ENCODE measurements around the gene ANKRD17.
A peak's percentile ranks its signal among the peaks of the same experiment; 100 is the strongest.

The ANKRD17 gene

DNA sequence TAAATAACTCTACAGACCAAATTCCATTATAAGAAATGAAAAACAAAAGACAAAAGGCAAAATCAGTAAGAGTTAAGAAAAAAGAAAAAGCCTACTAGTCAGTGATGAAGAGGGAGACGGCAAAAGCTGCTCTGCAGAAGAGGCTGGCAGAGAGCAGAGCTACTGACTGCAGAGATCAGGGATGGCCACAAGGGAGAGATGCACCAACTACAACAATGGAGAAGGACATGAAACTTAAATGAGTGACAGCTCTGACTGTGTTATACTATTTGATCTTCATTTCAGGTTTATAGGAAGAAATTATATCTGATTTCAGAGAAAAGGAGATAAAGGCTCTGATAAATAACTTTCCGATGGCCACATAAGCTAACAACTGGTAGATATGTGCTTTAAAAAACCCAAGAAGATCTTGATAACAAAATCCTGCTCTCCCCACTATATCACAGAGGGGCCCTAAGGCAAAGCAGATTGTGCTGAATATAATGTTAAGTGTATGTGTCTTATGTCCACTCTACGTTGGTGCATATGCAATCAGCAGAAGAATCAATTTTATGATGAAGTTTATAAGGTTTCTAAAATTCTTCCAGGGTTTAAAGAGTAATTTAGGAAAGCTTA lies 130.7 kb downstream of the ANKRD17 start:
- FAIRE-seq (no peak), DNase-seq (ENCODE audit: low spot score) (no peak)

DNA sequence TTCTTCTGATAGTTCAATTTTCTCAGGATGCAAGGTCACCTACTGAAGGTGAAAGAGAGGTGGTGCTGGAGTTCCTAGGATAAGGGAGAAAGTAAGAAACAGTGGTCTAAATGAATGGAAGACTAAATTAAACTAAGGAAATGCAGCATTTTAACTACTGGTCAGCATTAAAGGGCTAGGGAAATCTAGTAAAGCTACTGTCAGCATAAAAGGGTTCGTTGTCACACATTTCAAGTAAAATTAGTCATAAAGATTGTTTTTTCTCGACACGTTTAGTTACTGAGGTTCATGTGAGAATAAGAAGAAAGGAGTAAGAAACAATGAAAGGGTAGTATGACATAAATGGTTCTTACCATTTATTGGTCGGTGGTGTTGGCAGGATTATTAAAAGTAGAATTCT lies 149.1 kb downstream of the ANKRD17 start:
- DNase-seq (ENCODE audit: low spot score) (no peak), FAIRE-seq (no peak)

DNA sequence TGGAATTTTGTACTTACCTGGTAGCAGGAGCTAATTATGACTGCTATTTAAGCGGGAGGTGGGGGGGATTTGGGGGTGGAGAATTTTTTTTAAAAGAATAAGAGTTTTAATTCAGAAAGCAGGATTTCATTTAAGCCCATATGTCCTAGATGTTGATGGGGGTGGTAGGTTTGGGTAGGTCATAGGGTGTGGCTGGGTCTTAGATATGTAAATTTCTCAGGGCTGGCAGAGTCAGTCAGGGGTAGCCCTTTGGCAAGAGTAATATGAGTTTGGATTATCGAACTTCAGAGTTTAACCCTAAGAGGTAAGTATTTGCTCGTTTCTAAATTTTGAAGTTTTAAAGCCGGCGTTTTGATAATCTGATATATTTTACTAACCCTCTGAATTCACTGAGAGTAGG lies 153.9 kb downstream of the ANKRD17 start:
- DNase-seq (ENCODE audit: low spot score) (no peak), FAIRE-seq (no peak)

DNA sequence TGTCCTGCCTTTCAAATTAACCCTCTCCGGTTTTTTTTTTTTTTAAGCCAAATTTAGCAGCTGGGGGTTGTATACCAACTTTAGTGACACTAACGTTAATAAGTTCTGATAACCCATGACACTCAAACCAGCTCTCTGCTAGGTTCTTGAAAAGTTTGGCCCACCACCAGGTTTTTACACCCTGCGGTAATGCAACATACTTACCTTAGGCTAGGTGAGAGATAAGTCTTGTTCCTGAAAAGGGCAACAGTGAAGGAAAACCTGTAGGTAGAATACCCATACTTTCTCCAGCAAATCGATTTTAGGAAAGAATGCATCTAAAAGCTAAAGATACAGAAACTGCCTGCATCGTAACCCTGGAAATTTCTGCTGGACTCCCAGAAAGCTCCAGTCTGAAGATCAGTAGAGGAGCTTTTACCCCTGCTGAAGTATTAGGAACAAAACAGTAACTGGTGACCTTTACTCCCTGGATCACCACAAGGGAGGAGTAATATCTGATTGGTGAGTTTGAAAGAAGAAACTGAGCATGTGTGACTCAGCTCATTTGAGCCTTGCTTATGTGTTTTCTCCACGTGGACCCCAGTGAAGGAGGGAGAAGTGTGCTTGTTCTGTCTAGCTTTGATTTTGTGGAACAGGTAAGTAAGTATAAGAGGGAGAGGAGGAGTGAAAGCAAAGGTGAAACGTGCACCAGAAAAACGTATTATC lies 154.6 kb downstream of the ANKRD17 start:
- FAIRE-seq, result no peak
- DNase-seq (ENCODE audit: low spot score), result no peak

DNA sequence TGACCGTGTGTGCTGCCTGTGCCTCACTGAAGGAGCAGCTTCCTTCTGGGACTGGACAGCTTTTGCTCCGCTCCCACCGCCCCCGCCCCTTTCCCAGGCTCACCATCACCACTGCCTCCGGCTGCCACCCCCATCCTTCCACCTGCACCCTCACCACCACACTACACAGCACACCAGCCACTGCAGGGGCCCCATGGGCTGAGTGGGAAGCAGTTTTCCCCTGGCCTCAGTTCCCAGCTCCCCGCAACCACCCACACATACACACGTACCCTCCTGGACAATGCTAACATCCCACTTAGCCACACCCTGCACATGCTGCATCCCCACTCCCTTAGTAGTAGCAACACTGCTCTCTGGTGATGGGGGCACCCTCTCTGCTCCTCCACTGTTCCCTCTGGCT lies 159.5 kb downstream of the ANKRD17 start:
- no peak for FAIRE-seq
- no peak for DNase-seq (ENCODE audit: low spot score)

DNA sequence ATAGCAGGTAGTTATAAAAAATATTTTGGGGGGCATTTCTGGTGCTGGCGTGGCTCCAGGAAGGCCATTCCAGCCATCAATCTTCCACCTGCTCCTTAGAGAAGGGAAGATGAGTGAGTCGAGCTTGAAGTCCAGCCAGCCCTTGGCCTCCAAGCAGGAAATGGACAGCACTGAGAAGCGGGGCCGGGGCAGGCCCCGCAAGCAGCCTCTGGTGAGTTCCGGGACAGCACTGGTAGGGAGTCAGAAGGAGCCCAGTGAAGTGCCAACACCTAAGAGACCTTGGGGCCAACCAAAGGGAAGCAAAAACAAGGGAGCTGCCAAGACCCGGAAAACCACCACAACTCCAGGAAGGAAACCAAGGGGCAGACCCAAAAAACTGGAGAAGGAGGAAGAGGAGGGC lies 159.9 kb downstream of the ANKRD17 start:
- FAIRE-seq, result no peak
- no peak for DNase-seq (ENCODE audit: low spot score)

DNA sequence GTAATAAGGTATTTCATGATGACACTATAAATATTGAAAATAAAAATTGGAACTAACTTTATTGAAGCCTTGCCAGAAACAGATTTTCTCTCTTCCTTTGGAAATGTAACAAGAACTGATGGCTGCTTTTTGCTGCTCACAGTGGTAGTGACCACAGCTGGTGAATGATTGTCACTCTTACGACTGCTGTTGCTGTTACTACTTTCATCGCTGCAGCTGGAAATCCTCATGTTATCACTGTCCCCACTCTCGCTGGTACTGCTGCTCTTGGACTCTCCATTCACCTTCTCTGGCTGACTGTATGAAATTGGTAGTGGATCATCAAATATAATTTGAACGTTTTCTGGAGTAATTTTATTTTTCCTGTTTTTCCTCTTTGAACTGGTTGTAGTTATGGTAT lies 160.6 kb downstream of the ANKRD17 start:
- no peak for FAIRE-seq
- no peak for DNase-seq (ENCODE audit: low spot score)

DNA sequence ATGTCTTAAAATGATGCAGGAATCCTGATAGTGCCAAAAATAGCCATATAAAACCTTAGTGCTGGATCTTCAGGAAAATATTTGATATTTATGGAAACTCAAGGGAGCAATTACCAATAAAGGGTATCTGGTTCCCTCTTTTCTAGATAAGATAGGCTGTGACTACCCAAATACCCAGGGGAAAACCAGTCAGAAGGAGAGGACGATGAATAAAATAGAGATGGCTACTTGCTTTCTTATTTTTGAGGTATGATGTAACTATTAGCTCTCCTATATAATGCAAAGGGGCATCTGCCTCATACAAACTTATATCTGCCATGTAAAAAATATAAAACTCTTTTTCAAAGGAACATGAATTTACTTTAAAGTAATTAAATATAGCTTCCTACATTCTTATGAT lies 165.7 kb downstream of the ANKRD17 start:
- FAIRE-seq, result no peak
- no peak for DNase-seq (ENCODE audit: low spot score)

DNA sequence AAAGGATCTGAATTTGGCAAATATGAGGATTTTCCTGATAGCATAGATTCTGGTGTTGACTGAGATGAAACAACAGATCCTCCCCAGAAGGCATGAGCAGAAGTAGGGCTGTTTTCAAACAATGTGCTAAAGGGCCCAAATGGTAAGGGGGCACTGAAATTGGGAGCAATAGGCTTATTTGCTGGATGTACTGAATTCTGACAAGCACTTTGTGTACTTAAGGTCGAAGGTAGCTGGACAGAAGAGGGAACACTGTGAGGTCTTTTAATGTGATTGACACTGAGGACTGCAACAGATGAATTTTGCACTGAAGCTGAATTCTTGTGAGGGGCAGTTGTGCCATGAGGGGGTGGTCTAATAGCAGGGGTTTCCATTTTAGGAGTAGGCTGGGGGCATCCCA lies 167.9 kb downstream of the ANKRD17 start:
- DNase-seq (ENCODE audit: low spot score) (no peak), FAIRE-seq (no peak)

DNA sequence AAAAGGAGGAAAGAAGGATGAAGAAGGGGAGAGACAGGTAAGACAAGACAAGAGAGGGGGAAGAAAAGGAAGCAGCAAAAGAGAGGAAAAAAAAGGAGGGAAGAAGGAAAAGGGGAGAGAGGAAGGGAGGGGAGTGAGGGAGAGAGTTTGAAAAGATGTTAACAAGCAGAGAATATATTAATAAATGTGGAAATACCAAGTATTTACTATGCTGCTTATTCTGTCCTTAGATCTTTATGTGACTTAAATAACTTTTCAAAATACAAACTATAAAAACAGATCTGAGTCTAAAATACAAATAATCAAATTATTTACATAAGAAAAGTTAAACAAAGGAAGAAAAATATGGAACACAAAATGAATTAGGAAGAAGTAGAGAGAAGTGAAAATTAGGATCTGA lies 170.7 kb downstream of the ANKRD17 start:
- DNase-seq (ENCODE audit: low spot score) (no peak), FAIRE-seq (no peak)

DNA sequence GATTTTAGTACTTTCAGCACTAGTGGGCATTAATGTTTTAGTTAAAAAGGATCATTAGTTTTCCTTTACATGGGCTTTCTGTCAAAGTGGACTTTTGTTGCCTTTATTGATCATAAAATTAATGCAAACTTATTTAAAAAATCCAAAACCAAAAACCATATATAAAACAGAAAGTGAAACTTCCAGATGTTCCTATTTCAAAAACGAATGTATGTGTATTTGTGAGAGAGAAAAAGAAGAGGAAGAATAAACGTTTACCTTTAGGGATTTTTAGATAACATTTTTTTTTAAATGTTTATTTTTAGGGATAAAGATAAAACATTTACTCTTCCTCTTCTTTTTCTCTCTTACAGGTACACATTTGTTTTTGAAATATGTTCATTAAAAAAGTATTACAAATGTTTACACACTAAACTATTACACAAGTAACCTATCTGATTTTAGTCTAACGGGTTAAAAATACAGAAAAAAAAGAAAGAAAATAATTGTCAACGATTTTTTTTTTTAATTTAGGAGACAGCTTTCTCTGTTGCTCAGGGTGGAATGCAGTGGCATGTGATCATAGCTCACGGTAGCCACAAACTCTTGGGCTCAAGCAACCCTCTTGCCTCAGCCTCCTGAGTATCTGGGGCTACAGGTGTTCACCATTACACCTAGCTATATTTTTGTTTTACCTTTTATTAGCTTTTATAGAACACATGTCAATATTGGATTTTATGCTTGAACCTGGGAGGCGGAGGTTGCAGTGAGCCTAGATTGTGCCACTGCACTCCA lies 172.3 kb downstream of the ANKRD17 start:
- DNase-seq (ENCODE audit: low spot score), result no peak
- peak; percentile 21 for FAIRE-seq

DNA sequence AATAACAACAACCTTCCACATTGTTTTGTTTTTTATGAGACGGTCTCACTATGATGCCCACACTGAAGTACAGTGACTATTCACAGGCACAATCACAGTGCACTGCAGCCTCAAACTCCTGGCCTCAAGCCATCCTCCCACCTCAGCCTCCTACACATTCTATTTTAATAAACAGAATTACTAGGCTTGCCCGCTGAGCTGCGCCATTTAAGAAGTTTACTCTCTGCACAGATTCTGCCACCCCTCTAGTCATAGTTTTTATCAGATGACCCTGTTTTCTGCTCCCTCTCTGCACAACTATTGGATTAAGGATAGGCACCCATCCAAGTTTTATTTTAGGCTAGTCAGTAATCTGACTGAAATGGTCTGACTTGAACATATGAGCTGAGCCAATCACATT lies 177.8 kb downstream of the ANKRD17 start:
- no peak for FAIRE-seq
- DNase-seq (ENCODE audit: low spot score), result no peak

DNA sequence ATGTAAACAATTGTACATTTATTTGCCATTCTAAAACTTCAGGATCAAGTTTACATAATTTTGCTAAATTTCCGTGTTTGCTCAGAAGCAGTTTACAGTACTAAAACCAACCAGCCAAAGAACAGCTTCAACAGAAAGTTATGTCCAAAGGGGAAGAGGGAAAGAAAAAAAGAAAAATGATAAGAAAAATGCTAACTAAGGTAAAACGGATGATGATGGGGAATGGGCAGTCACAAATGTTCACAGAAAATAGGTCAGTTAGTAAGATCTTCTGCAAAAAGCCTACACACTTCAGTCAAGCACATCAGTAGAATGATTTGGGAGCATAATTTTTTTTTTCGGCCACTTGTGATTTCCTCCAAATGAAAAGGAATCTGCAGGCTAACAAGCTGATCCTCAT lies 182.8 kb downstream of the ANKRD17 start:
- FAIRE-seq, result no peak
- DNase-seq (ENCODE audit: low spot score), result no peak

DNA sequence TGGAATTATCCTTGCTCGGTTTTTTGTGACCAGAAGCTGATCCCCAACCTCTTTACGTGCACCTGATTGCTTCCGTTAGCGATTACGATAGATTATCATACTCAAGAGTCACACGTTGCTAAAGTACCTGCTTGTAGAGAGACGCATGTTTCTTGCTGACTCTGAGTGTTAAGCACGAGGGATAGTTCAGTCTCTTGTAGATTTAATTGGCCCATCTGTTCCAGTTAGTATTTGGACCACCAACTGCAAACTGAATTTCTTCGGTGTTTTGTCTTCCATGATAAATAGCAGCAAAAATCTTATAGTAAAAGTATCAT lies 188.6 kb downstream of the ANKRD17 start:
- FAIRE-seq, result no peak
- DNase-seq (ENCODE audit: low spot score), result no peak

DNA sequence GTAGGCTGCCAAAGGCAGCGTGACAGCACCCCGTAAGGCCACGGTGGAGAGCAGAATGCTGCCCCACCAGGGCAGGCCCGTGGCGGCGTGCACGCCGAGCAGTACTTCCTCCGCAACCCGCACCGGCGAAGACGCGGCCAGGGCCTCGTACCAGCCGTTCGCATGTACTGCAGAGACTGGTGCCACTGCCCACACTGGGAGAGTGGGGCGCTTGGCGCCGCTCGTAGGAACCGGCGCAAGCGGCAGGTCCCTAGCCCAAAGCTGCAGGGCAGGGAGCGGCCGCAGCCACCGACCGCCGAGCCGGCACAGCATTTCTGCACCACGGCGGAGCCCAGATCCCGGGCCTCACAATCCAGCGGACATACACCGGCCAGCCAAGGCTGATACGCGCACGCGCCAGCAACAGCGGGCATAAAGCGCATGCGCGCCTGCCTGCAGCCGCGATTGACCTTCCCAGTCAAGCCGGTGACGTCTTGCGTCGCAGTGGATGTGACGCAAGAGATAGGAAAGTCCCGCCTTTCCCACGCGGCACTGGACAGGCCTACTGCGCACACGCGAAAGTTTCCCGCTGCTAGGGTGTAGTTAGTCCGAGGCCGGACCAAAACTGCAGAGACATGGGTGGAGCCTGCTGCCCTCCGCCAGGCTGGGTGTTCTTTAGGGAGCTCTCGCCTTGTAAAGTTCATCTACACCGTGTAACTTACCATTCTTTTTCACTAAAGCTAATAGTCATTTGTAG lies 189.1 kb downstream of the ANKRD17 start, which contains the start of gene COX18:
Gene COX18 (minus strand): TSS at position 379 of the 736 bp plus-strand sequence. CDS start 67 bp downstream, at position 312.
- peak; percentile 94 for DNase-seq (ENCODE audit: low spot score)
- FAIRE-seq, result peak; percentile 81

DNA sequence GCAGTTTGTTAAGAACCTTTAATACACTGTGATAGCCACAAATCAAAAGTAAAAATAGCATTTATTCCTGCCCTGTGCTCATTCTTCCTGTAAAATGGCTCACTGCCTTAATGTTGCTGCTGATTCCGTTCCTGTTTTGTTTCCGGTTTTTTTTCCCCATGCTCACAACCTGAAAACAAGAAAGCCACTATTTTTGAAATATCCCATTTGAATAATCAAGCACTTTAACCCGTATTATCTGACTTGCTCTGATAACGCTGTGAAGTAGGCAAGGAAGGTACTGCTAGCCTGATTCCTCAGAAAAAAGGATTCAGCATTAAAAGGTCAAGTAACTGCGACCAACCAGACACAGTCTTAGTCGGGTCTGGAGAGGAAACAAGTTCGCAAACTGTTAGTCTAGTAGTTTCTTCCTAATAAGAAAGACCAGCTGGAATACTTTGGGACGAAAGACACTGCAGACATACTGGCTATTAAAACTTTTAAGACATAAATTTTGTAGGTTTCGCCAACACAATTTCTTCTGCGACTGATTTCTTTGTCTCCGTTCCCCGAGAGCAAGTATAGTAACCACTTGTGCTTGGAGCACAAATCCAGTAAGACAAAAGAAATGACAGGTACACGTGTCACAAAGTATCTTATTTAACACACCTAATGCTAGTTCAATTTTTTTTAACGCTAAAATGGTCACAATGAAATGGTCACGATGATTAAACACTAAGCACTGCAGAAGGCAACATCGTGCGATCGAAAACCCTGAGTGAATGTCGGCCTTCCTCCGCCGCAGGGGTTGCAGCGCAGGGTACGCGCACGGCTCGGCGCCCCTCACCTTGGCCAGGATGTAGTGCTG lies 189.9 kb downstream of the ANKRD17 start:
- FAIRE-seq, result no peak
- DNase-seq (ENCODE audit: low spot score), result peak; percentile 16

DNA sequence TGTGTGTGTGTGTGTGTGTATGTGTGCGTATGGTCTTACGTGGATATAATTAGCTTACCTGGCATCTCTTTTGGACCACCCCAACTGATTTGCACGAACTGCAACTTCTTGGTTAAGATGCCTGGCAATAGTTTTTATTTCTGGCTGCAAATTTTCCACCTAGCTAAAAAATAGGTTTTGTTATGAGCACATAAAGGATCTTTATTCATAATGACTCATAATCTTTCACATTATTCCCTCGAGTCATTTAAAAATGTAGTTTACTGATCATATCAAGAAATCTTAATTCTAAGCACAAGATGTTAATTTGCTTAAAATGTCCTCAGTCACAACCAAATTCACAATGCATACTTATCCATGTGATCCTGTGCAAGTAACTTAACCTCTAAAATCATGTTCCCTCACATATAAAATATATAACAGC lies 190.6 kb downstream of the ANKRD17 start:
- FAIRE-seq, result no peak
- DNase-seq (ENCODE audit: low spot score), result no peak

DNA sequence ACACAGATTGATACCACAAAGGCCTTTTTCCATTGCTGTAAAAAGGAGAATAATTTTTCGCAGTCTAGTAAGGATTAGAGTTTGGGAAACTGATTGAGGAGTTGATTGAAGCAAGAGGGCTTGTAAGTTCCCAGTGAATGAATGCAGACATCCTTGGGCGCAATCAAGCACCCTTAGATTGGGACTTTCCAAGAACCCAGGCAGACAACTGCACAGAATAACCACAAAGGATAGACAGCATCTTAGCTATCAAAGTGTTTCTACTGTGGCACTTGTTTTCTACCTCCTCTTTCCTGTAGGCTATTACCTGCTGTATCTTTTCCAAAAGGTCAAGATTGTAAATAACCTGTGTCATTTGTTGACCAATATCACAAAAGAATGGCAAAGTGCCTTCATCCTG lies 191.7 kb downstream of the ANKRD17 start:
- no peak for DNase-seq (ENCODE audit: low spot score)
- no peak for FAIRE-seq

DNA sequence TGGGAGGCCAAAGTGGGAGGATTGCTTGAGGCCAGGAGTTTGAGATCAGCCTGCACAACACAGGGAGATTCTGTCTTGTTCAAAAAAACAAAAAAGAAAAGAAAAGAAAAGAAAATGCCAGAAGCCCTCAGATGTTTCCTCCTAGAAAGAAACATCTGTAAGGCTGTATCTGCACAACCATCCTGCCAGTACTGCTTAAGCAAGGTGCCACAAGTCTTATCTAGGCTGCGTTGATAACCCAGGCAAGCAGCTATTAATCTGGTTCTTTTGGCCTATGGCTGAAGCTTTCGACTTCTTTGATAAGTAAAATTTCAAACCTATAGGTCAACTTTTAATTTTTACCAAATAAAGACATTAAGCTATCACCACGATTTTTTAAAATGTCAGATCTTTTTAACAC lies 192.2 kb downstream of the ANKRD17 start:
- no peak for FAIRE-seq
- no peak for DNase-seq (ENCODE audit: low spot score)

DNA sequence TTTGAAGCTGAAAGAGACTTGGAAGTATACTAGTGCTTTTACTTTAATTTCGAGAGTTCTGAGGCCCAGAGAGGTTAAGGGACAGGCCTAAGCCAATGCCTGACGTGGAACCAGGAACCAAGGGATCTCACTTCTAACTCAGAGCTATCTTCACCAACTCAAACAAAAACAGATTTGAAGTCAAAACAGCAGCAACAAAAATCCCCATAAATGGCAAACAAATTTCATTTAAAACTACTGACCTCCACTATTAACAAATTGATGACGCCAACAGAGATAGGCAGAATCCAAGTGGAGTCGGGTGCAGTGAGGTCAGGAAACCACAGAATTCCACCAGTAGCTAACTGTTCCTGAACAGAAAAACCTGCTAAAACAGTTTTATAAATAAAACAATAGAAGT lies 194.1 kb downstream of the ANKRD17 start:
- no peak for DNase-seq (ENCODE audit: low spot score)
- FAIRE-seq, result no peak

DNA sequence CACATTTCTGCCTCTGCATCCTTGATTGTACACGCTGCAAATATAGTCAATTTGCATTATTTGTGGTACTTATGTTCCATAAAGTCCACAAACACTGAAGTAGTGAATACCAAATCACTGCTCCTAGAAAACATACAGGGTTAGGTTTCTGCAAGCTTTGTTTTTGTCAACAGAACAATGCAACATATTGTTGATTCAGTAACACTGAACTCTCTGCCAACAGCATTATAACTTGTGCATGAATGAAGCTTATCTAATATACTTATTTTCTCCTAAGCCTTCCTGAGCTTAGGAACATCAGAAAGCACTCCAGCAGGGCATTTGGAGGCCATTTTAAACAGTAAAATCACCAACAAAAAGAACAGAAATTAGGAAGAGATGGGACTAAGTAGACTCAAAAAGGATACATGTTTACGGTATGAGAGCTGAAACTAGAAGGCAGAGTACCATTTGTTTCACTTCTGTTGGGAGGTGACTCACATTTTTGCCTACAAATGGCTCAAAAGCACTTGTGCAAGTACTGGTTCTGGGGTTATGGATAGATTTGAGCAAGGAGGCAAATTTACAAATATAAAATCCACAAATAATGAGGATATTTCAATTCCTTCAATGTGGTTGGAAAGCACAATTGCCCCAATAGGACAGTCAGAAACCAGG lies 203.2 kb downstream of the ANKRD17 start:
- FAIRE-seq, result no peak
- DNase-seq (ENCODE audit: low spot score), result no peak
